Muscle layer of duodenum (tissue), 2 donors: ENCODE data around the gene CYP1B1.
"Not testable (repeated sequence)": the region's sequence is repeated elsewhere in the genome, so short reads cannot be mapped to it uniquely, and the experiment has no call there.

Experiments
- H3K27ac ChIP-seq: one replicate; pipeline ENCODE4 v1.7.0; 2013; ENCODE audit warnings: mild to moderate bottlenecking, low read length
- H3K27me3 ChIP-seq: one replicate; pipeline ENCODE4 v1.7.0; 2013; ENCODE audit warnings: low read depth, mild to moderate bottlenecking, control low read depth, low read length
- H3K36me3 ChIP-seq, 2 donors: one replicate each; pipeline ENCODE4 v1.7.0; 2013; ENCODE audit warnings: low read length in 2 of 2, control low read depth in 1 of 2, mild to moderate bottlenecking in 1 of 2; ENCODE audit not compliant: insufficient read depth in 2 of 2, control insufficient read depth in 1 of 2
- H3K4me1 ChIP-seq, 2 donors: one replicate each; pipeline ENCODE4 v1.7.0; 2013; ENCODE audit warnings: low read length in 2 of 2, mild to moderate bottlenecking in 2 of 2, control low read depth in 1 of 2, moderate library complexity in 1 of 2; ENCODE audit not compliant: insufficient read depth in 2 of 2, control insufficient read depth in 1 of 2
- H3K4me3 ChIP-seq, 2 donors: one replicate each; pipeline ENCODE4 v1.7.0; 2013; ENCODE audit warnings: low read length in 2 of 2, low read depth in 1 of 2, mild to moderate bottlenecking in 1 of 2
- H3K9me3 ChIP-seq, 2 donors: one replicate each; pipeline ENCODE4 v1.7.0; 2013; ENCODE audit warnings: low read length in 2 of 2, control low read depth in 1 of 2, mild to moderate bottlenecking in 1 of 2; ENCODE audit not compliant: control insufficient read depth in 1 of 2
- donor health status: healthy.

Gene CYP1B1

GRCh38 chr2:38020359-38021069 is 55.4 kb downstream of the CYP1B1 start:
- H3K36me3 ChIP-seq, H3K9me3 ChIP-seq, H3K27me3 ChIP-seq, H3K27ac ChIP-seq, H3K4me1 ChIP-seq, H3K4me3 ChIP-seq: not testable (repeated sequence)

- Histone ChIP-seq H3K9me3 (no peaks in the 10 kb centered on the region), H3K27me3 (no peaks in the 10 kb centered on the region), H3K4me3 (no peak overlapping the region), H3K27ac (no peak overlapping the region), H3K4me1 (no peaks in the 10 kb centered on the region), H3K36me3 (no peaks in the 10 kb centered on the region)
These were observed 58.1 kb downstream of the CYP1B1 start for GRCh38 chr2:38017836-38018235.
